Measurements from ENCODE around the gene ZBTB7C.

- TF ChIP-seq CTCF (optimal IDR thresholded peaks at IDR 0.05 in 1 of 3, IDR thresholded peaks at IDR 0.05 in 1 of 3, conservative IDR thresholded peaks at IDR 0.05 in 1 of 3; ENCODE audit: extremely low read depth in 1 of 3, insufficient read depth in 2 of 3, low read length in 3 of 3) (no peak), EZH2 (IDR thresholded peaks at IDR 0.05; ENCODE audit: low read length) (no peak)
These were observed 370.5 kb downstream of the ZBTB7C start for GRCh38 chr18:48038636-48039035.
